Epidermal melanocyte (primary cell): ENCODE data around the gene MYBPC3.
"Not testable (repeated sequence)": the region's sequence is repeated elsewhere in the genome, so short reads cannot be mapped to it uniquely, and the experiment has no call there.

ENCODE experiments used
- DNase-seq: peaks from one replicate; pipeline ENCODE4 v3.0.0; 2011; ENCODE audit warnings: low spot score; ENCODE audit not compliant: insufficient read length

MYBPC3 gene

GRCh38 chr11:47338396-47339241, 13.9 kb downstream of the MYBPC3 start:
- DNase-seq = no peak

- DNase-seq = no peak
These were observed 15.1 kb downstream of the MYBPC3 start for GRCh38 chr11:47337229-47337924.

DNA sequence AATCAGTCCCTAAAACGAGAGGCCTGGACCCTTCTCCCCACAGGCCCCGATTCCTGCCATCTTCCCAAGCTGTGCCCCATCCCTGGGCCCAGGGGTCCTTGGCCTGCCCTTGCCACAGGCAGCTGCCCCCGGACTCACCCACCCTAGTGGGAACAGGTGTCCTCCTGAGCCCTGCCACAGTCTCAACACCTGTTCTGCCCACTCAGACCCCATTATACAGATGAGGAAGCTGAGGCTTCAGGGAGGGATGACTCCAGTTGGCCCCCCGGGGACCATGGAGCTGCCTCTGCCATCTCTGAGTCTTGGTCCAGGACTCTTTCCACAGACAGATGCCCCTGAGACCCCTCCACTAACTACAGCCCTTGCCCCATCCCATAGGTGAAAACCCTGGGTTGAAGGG, 15.9 kb downstream of the MYBPC3 start:
- DNase-seq = no peak

GRCh38 chr11:47335733-47336132, 16.8 kb downstream of the MYBPC3 start:
- DNase-seq = no peak

DNA sequence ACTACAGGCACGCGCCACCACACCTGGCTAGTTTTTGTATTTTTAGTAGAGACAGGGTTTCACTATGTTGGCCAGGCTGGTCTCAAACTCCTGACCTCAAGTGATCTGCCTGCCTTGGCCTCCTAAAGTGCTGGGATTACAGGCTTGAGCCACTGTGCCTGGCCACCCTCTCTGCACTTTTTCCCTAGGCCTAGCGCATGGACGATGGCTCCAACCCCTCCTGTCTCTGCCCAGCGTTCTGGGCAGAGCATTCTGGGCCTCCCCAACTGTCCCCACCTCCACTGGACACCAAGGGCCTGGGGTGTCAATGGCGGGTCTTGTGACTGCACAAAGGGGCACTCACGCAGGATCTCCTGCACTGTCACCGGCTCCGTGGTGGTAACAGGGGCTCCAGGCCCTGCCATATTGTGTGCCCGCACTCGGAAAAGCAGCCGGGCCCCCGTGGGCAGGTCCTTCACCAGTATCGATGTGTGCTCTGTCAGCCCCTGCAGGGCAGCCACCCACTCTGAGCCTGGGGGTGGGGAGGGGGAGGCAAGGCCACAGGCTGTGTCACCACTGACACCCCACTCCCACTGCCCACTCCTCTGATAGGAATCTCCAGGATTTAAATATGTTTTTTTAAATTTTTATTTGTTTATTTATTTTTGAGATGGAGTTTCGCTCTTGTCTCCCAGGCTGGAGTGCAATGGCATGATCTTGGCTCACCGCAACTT, 17.6 kb downstream of the MYBPC3 start:
- DNase-seq = not testable (repeated sequence)

GRCh38 chr11:47333886-47334443, 18.5 kb downstream of the MYBPC3 start:
- no peak for DNase-seq

DNA sequence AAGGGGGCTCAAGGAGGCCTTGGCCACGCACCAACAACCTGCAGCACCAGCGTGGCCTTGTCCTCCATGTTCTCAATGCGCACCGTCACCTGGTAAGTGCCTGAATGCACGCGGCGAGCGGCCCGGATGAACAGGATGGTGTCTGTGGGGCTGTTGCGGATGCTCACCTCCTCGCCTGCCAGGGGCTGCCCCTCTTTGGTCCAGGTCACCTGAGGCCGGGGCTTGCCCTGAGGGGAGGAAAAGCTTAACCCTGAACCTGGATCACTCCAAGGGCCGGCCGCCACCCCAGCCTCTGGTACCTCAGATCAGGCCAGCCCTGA, 19.0 kb downstream of the MYBPC3 start:
- DNase-seq = no peak

DNA sequence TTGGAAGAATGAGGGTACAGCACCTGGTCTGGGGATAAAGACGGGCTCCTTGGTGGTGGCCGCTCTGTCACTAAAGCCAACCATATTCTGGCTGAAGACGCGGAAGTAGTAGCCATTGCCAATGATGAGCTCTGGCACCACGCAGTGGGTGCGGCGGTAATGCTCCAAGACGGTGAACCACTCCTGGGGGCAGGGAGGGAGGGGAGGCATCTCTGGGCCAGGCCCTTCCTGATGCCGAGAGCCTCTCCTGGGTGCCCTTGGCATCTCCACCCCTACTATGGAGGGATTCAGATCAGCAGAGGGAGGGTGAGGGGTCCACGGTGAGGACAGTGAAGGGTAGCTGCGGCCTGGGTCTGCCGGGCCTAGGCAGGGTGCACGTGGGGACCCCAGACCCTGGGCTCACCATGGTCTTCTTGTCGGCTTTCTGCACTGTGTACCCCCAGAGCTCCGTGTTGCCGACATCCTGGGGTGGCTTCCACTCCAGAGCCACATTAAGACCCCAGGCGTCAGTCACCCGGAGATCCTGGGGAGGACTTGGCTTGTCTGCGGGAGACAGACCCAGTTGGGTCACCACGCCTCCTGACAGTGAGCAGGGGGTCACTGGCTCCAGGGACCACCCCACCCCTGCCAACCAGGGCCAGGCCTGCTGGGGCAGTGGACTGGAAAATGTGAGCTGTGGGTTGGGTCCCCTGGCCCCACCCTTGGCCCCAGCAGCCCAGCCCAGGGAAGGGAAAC, 19.5 kb downstream of the MYBPC3 start:
- DNase-seq = no peak

- no peak for DNase-seq
These were observed 20.2 kb downstream of the MYBPC3 start for GRCh38 chr11:47332303-47332711.

- DNase-seq = no peak
These were observed 20.8 kb downstream of the MYBPC3 start for GRCh38 chr11:47331454-47332302.

- no peak for DNase-seq
These were observed 22.2 kb downstream of the MYBPC3 start for GRCh38 chr11:47329987-47330931.

GRCh38 chr11:47329431-47329986, 23.0 kb downstream of the MYBPC3 start:
- DNase-seq = no peak

- DNase-seq = no peak
These were observed 23.8 kb downstream of the MYBPC3 start for GRCh38 chr11:47328449-47329390.

GRCh38 chr11:47327949-47328348, 24.6 kb downstream of the MYBPC3 start:
- DNase-seq = no peak

DNA sequence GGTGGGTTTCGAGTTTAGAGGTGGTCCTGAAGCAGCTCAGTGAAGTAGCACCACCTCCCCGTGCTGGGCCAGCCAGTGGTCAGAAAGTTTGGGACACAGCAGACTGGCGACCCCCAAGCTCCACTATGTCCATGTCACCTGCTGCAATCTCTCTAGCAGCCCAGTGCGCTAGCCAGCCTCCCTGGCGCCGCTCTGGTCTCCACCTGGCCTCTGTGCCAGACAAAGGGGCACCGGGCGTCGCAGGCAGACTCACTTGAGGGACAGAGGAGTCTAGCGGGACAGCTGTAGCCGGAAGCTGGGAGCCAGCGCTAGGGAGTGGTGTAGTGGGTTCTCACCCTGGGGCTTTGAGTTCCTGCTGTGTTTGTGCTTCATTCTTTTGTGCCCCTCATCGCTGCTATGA, 25.5 kb downstream of the MYBPC3 start:
- DNase-seq = no peak

DNA sequence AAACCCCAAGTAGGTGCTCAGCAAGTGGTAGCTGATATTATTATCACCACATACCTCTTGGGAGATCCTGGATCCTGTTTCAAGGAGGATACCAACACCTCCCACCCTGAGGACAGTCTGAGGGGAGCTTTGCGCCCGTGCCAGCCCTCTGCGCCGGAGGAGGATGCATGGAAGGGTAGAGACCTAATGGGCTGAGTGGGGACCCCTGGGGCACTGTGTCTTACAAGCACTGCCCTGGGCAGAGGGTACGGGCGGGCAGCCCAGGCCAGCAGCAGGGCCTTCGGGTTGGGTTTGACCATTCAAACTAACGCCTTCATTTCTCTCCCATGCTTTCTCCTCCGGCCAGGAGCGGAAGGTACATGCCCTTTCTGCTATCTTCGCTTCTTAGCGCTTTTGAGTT, 26.3 kb downstream of the MYBPC3 start:
- DNase-seq = no peak

- no peak for DNase-seq
These were observed 27.0 kb downstream of the MYBPC3 start for GRCh38 chr11:47325271-47326041.
